HepG2 (cell line): Measurements from ENCODE around the gene ETV2. TPM values are rescaled to one million over a fixed set of nuclear protein-coding genes. Genes with fewer than 3 reads are reported as not detected.

Experiments
- ATAC-seq: fragments of 200-7000 bp; cut with Tn5 transposase; 3 replicates; pipeline ENCODE4 v1.9.1; 2020; ENCODE audit warnings: mild to moderate bottlenecking, moderate library complexity
- BruUV-seq: library from RNA; stranded (reverse); fragments of 400-500 nt; replicated peaks from 2 replicates; lab custom pipeline; 2021; lab: Mats Ljungman, UMichigan
- CTCF ChIA-PET: fragments of 300-600 bp; formaldehyde crosslinking; extraction: SDS; loops from one replicate; lab custom pipeline; 2021; ENCODE audit warnings: low total read pairs, inconsistent platforms, low intra/inter-chr PET ratio; lab: Yijun Ruan, JAX
- POLR2A ChIA-PET: fragments of 350-600 bp; sonication (Branson Sonifier 250); formaldehyde crosslinking; loops from one replicate; lab custom pipeline; 2020; ENCODE audit warnings: antibody characterized with exemption, inconsistent platforms; lab: Yijun Ruan, JAX
- DNase-seq: peaks from one replicate; pipeline ENCODE4 v3.0.0-alpha.2; 2015; ENCODE audit warnings: low spot score
- FAIRE-seq: peaks from 3 replicates; lab custom pipeline; 2011; peaks lifted over from hg19 to GRCh38; lab: Jason Lieb, UNC
- H2AFZ ChIP-seq: one replicate; pipeline ENCODE4 v1.6.1; 2011; ENCODE audit warnings: low read length, inconsistent platforms
- H3K27ac ChIP-seq: fragments of 300-600 bp; 3 replicates; pipeline ENCODE4 v1.8.0; 2011; ENCODE audit warnings: mixed run types, mild to moderate bottlenecking, mixed read lengths, low read length, inconsistent platforms; ENCODE audit not compliant: insufficient read depth; ENCODE audit errors: extremely low read length
- H3K27me3 ChIP-seq, 2 experiments: fragments of 200-600 bp in 1 of 2; 2 replicates in 1 of 2; 3 replicates in 1 of 2; pipeline versions ENCODE4 v1.6.0 to v1.8.0; 2011; ENCODE audit warnings: low read length in 2 of 2, mild to moderate bottlenecking in 2 of 2, moderate library complexity in 2 of 2, inconsistent platforms in 1 of 2; ENCODE audit not compliant: insufficient read depth in 2 of 2, control insufficient read depth in 1 of 2
- H3K36me3 ChIP-seq, 2 experiments: fragments of 200-600 bp in 1 of 2; replicated peaks in 1 of 2; 2 replicates in 1 of 2; 3 replicates in 1 of 2; pipeline versions ENCODE4 v1.5.1 to v1.8.0; 2011; ENCODE audit warnings: low read length in 2 of 2, inconsistent platforms in 1 of 2; ENCODE audit not compliant: insufficient read depth in 2 of 2, control insufficient read depth in 1 of 2
- H3K4me1 ChIP-seq: 2 replicates; pipeline ENCODE4 v1.5.1; 2012; ENCODE audit warnings: low read length, inconsistent platforms; ENCODE audit not compliant: insufficient read depth
- H3K4me2 ChIP-seq: 2 replicates; pipeline ENCODE4 v1.6.0; 2011; ENCODE audit warnings: low read depth, low read length, inconsistent platforms
- H3K4me3 ChIP-seq, 3 experiments: fragments of 200-600 bp in 1 of 3; sonication (generic), shearing (Covaris generic) in 1 of 3; replicated peaks in 1 of 3; 2 replicates each; pipeline ENCODE4 v1.5.1; 2011 to 2016; ENCODE audit warnings: low read length in 3 of 3, inconsistent platforms in 2 of 3, low read depth in 2 of 3, mild to moderate bottlenecking in 2 of 3, control low read depth in 1 of 3, mixed read lengths in 1 of 3; ENCODE audit not compliant: insufficient read depth in 1 of 3
- H3K79me2 ChIP-seq: one replicate; pipeline ENCODE4 v1.6.1; 2011; ENCODE audit warnings: low read length, inconsistent platforms; ENCODE audit not compliant: insufficient read depth
- H3K9ac ChIP-seq: 2 replicates; pipeline ENCODE4 v1.6.0; 2011; ENCODE audit warnings: mild to moderate bottlenecking, low read depth, low read length, inconsistent platforms; ENCODE audit not compliant: insufficient read depth
- H3K9me3 ChIP-seq: 2 replicates; pipeline ENCODE4 v1.5.1; 2012; ENCODE audit warnings: mild to moderate bottlenecking, low read length
- H4K20me1 ChIP-seq: 2 replicates; pipeline ENCODE4 v1.6.0; 2011; ENCODE audit warnings: inconsistent platforms, mild to moderate bottlenecking, low read length, moderate library complexity; ENCODE audit not compliant: insufficient read depth
- ARNTL ChIP-seq: sonication (generic); formaldehyde crosslinking; IDR thresholded peaks from 2 replicates; pipeline ENCODE4 v1.4.0; 2020; ENCODE audit warnings: mild to moderate bottlenecking, missing genetic modification reagents
- DMTF1 ChIP-seq: sonication (generic); formaldehyde crosslinking; IDR thresholded peaks from 2 replicates; pipeline ENCODE4 v1.4.0; 2020; ENCODE audit warnings: mild to moderate bottlenecking, missing genetic modification reagents
- GATAD1 ChIP-seq: IDR thresholded peaks from 2 replicates; pipeline ENCODE4 v1.6.1; 2016; ENCODE audit warnings: missing genetic modification reagents, missing compliant biosample characterization
- GTF2F1 ChIP-seq: fragments of 150-350 bp; IDR thresholded peaks from 2 replicates; pipeline ENCODE4 v1.6.1; 2014; ENCODE audit warnings: low read length
- GTF3A ChIP-seq: sonication (generic); formaldehyde crosslinking; conservative IDR thresholded peaks from 2 replicates; pipeline ENCODE4 v1.4.0; 2020; ENCODE audit warnings: mild to moderate bottlenecking, missing genetic modification reagents
- ONECUT2 ChIP-seq: sonication (generic); formaldehyde crosslinking; IDR thresholded peaks from 2 replicates; pipeline ENCODE4 v1.4.0; 2020; ENCODE audit warnings: missing genetic modification reagents
- POLR2AphosphoS2 ChIP-seq: IDR thresholded peaks from 2 replicates; pipeline ENCODE4 v1.6.1; 2011; ENCODE audit warnings: low read depth, low read length, improper control_type of control experiment
- PTBP1 ChIP-seq: fragments of 200-400 bp; formaldehyde crosslinking; IDR thresholded peaks from 2 replicates; pipeline ENCODE4 v1.6.1; 2018; ENCODE audit warnings: low read length, low read depth; ENCODE audit not compliant: poor library complexity, severe bottlenecking
- SCMH1 ChIP-seq: sonication (generic); formaldehyde crosslinking; IDR thresholded peaks from 2 replicates; pipeline ENCODE4 v1.9.0; 2021; ENCODE audit warnings: missing genetic modification reagents, mild to moderate bottlenecking, borderline replicate concordance
- ZNF431 ChIP-seq: sonication (generic); formaldehyde crosslinking; IDR thresholded peaks from 2 replicates; pipeline ENCODE4 v1.9.0; 2022; ENCODE audit warnings: missing genetic modification reagents, low read depth, mild to moderate bottlenecking, borderline replicate concordance
- ZNF598 ChIP-seq: sonication (generic); formaldehyde crosslinking; IDR thresholded peaks from 2 replicates; pipeline ENCODE4 v1.5.1; 2020; ENCODE audit warnings: mild to moderate bottlenecking, missing genetic modification reagents, borderline replicate concordance
- WGBS: methylation state at CpG from one replicate; pipeline ENCODE4 v1.1.6; 2017; ENCODE audit warnings: low lambda C conversion rate; 5-methylcytosine and 5-hydroxymethylcytosine counted together
- in situ Hi-C: cut with HindIII; loops from 2 replicates; pipeline ENCODE4 v1.10.0; 2017; ENCODE audit warnings: low pct_unique_long_range_greater_than_20kb; ENCODE audit not compliant: extremely low pct_ligation_motif_present
- intact Hi-C: fragments of 100-400 bp; cut with micrococcal nuclease; formaldehyde crosslinking; loops from one replicate; pipeline ENCODE4 v1.10.0; 2022; ENCODE audit not compliant: unreplicated experiment
- polyA plus RNA-seq, 8 experiments: library from polyadenylated mRNA; depleted of rRNA in 3 of 8; stranded (reverse) in 7 of 8; unstranded in 1 of 8; fragments of >200 nt; fragmentation: Illumina TruSeq in 4 of 8; extraction: Trizol in 4 of 8; gene quantifications; 2 replicates each; pipeline versions ENCODE4 v1.2.1 to v1.2.3, GENCODE V29; 2011 to 2016; ENCODE audit warnings: low read depth in 4 of 8, missing spikeins in 1 of 8, mixed read lengths in 1 of 8; ENCODE audit not compliant: insufficient read depth in 1 of 8
- total RNA-seq, 5 experiments: library from RNA; depleted of rRNA; stranded (reverse); fragments of >200 nt; fragmentation: Illumina TruSeq; extraction: Trizol; gene quantifications; 2 replicates each; pipeline ENCODE4 v1.2.3, GENCODE V29; 2016; ENCODE audit warnings: low read depth in 1 of 5
- TF ChIP-seq, protein P1 (sequence below): IDR thresholded peaks from 2 replicates; pipeline ENCODE4 v1.6.1; 2012; ENCODE audit warnings: inconsistent platforms
- TF ChIP-seq, protein P2 (sequence below): sonication (generic); formaldehyde crosslinking; IDR thresholded peaks from 2 replicates; pipeline ENCODE4 v1.8.1; 2023; ENCODE audit warnings: mild to moderate bottlenecking, inconsistent platforms, moderate library complexity, missing genetic modification reagents, borderline replicate concordance
- TF ChIP-seq, protein P3 (sequence below): sonication (generic); formaldehyde crosslinking; IDR thresholded peaks from 2 replicates; pipeline ENCODE4 v1.5.0; 2020; ENCODE audit warnings: mild to moderate bottlenecking, missing genetic modification reagents
- TF ChIP-seq, protein P4 (sequence below): IDR thresholded peaks from 2 replicates; pipeline ENCODE4 v1.6.1; 2016; ENCODE audit warnings: low read depth, control low read depth

ETV2 gene
- total and polyA plus RNA-seq, 2 of the 13 experiments (the other 11 are each of a cell fraction or from before 2014, with no cell fraction given), result 0.07 to 0.20 TPM

DNA sequence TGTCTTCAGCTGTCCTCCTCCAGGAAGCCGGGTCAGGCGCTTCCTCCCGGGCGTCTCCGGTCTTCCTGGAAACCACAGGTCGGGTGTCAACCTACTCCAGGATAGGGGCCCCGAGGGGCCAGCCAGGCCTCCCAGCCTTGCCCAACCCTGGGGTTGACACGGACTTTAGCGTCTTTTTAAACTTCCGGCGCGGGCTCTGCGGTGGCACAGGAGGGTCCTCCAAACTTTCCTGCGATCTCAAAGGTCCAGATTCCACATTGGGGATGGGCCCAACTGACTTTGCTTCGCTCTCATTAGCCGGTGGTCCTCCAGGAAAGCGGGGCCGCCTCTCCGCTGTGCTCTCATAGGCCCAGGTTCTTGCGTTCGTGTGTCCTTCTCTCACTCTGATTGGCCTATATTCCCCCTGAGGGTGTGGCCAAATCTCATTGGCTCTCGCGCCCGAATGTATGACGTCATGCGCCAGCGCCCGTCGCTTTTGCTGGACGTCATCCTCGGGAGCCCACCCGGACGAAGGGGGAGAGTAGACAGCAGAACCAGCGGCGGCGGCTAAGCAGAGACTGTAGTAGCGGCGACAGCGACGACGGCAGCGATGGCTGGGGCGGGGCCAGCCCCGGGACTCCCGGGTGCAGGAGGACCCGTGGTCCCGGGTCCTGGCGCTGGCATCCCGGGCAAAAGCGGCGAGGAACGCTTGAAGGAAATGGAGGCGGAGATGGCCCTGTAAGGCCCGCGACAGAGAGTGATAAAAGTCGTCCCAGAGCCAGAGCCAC lies 12.8 kb upstream of the ETV2 start, which contains the start of gene RBM42 (continued):
- no peak for TF ChIP-seq ONECUT2 (CRISPR knock-in tag)
- no peak for TF ChIP-seq SCMH1 (CRISPR knock-in tag)
- TF ChIP-seq PTBP1, result no peak
- peak; percentile 100 for TF ChIP-seq GATAD1 (CRISPR knock-in tag)
- TF ChIP-seq, protein P1, sequence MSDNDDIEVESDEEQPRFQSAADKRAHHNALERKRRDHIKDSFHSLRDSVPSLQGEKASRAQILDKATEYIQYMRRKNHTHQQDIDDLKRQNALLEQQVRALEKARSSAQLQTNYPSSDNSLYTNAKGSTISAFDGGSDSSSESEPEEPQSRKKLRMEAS, result peak; percentile 69

GRCh38 chr19:35629332-35629633 lies 12.3 kb upstream of the ETV2 start:
- peaks cover 18% of the 10 kb centered on the region; the same call in 1 of the 2 replicates for H3K4me1 ChIP-seq
- FAIRE-seq (no peak), ATAC-seq (no peak), DNase-seq (no peak)
- no peaks in the 10 kb centered on the region for H4K20me1 ChIP-seq
- peaks cover 20 to 34% of the 10 kb centered on the region in 2 experiments for H3K36me3 ChIP-seq
- no peaks in the 10 kb centered on the region; a peak in 1 of 5 replicates for H3K27me3 ChIP-seq
- H3K9ac ChIP-seq, result peak overlapping the region; percentile 91
- intact Hi-C loops (no loop called here), in situ Hi-C loops (no loop called here)
- POLR2A ChIA-PET, result no interaction called here
- H3K27ac ChIP-seq, result peak overlapping the region; percentile 60
- no peaks in the 10 kb centered on the region for H3K9me3 ChIP-seq
- CTCF ChIA-PET, result no interaction called here
- 0% methylated on average over 10 of the region's 15 CpGs for WGBS
- BruUV-seq, result TSS peak; percentile 75
- no peak overlapping the region for H2AFZ ChIP-seq
- peaks cover 10% of the 10 kb centered on the region for H3K79me2 ChIP-seq
- H3K4me2 ChIP-seq, result peak overlapping the region; percentile 96
- peak overlapping the region; percentile 88 to 94 (median 88) for H3K4me3 ChIP-seq
- TF ChIP-seq, protein P2, sequence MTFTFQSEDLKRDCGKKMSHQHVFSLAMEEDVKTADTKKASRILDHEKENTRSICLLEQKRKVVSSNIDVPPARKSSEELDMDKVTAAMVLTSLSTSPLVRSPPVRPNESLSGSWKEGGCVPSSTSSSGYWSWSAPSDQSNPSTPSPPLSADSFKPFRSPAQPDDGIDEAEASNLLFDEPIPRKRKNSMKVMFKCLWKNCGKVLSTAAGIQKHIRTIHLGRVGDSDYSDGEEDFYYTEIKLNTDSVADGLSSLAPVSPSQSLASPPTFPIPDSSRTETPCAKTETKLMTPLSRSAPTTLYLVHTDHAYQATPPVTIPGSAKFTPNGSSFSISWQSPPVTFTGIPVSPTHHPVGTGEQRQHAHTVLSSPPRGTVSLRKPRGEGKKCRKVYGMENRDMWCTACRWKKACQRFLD, result 0 out of 2 replicates have a peak, but pooled peaks have one; percentile 2
- TF ChIP-seq GTF3A (CRISPR knock-in tag) (no peak), GTF2F1 (no peak), POLR2AphosphoS2 (no peak), ZNF598 (CRISPR knock-in tag) (no peak), DMTF1 (no peak), ARNTL (0 out of 2 replicates have a peak, but pooled peaks have one; percentile 6), ZNF431 (CRISPR knock-in tag) (no peak)
- TF ChIP-seq, protein P3, sequence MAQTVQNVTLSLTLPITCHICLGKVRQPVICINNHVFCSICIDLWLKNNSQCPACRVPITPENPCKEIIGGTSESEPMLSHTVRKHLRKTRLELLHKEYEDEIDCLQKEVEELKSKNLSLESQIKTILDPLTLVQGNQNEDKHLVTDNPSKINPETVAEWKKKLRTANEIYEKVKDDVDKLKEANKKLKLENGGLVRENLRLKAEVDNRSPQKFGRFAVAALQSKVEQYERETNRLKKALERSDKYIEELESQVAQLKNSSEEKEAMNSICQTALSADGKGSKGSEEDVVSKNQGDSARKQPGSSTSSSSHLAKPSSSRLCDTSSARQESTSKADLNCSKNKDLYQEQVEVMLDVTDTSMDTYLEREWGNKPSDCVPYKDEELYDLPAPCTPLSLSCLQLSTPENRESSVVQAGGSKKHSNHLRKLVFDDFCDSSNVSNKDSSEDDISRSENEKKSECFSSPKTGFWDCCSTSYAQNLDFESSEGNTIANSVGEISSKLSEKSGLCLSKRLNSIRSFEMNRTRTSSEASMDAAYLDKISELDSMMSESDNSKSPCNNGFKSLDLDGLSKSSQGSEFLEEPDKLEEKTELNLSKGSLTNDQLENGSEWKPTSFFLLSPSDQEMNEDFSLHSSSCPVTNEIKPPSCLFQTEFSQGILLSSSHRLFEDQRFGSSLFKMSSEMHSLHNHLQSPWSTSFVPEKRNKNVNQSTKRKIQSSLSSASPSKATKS, result no peak
- TF ChIP-seq, protein P4, sequence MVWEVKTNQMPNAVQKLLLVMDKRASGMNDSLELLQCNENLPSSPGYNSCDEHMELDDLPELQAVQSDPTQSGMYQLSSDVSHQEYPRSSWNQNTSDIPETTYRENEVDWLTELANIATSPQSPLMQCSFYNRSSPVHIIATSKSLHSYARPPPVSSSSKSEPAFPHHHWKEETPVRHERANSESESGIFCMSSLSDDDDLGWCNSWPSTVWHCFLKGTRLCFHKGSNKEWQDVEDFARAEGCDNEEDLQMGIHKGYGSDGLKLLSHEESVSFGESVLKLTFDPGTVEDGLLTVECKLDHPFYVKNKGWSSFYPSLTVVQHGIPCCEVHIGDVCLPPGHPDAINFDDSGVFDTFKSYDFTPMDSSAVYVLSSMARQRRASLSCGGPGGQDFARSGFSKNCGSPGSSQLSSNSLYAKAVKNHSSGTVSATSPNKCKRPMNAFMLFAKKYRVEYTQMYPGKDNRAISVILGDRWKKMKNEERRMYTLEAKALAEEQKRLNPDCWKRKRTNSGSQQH (CRISPR knock-in tag), result 0 out of 2 replicates have a peak, but pooled peaks have one; percentile 1
